Keratinocyte (primary cell): ENCODE measurements around the gene PIGZ. TPM values are rescaled to one million over a fixed set of nuclear protein-coding genes. Genes with fewer than 3 reads are reported as not detected.

Source experiments
- DNase-seq: peaks from one replicate; pipeline ENCODE4 v3.0.0-alpha.2; 2011; ENCODE audit warnings: low read depth, missing footprints, low spot score
- FAIRE-seq: peaks from 2 replicates; lab custom pipeline; 2011; peaks lifted over from hg19 to GRCh38; lab: Jason Lieb, UNC
- H2AFZ ChIP-seq: 2 replicates; pipeline ENCODE4 v1.6.0; 2012; ENCODE audit warnings: low read length, control low read depth, inconsistent platforms; ENCODE audit not compliant: control insufficient read depth
- H3K27ac ChIP-seq: 2 replicates; pipeline ENCODE4 v1.5.1; 2011; ENCODE audit warnings: low read length; ENCODE audit not compliant: control insufficient read depth, insufficient read depth
- H3K27me3 ChIP-seq: 3 replicates; pipeline ENCODE4 v1.6.0; 2011; ENCODE audit warnings: low read length; ENCODE audit not compliant: control insufficient read depth, insufficient read depth; ENCODE audit errors: extremely low read depth
- H3K36me3 ChIP-seq, 2 experiments: 2 replicates in 1 of 2; 3 replicates in 1 of 2; pipeline ENCODE4 v1.5.1; 2011; ENCODE audit warnings: low read length in 2 of 2, mild to moderate bottlenecking in 1 of 2; ENCODE audit not compliant: control insufficient read depth in 2 of 2, insufficient read depth in 2 of 2; ENCODE audit errors: extremely low read depth in 1 of 2
- H3K4me1 ChIP-seq: 3 replicates; pipeline ENCODE4 v1.5.1; 2011; ENCODE audit warnings: low read length; ENCODE audit not compliant: control insufficient read depth, insufficient read depth; ENCODE audit errors: extremely low read depth
- H3K4me2 ChIP-seq: 3 replicates; pipeline ENCODE4 v1.6.0; 2011; ENCODE audit warnings: low read depth, low read length; ENCODE audit not compliant: control insufficient read depth, insufficient read depth; ENCODE audit errors: extremely low read depth
- H3K4me3 ChIP-seq, 3 experiments: fragments of 200-600 bp in 1 of 3; sonication (generic) in 1 of 3; 2 replicates in 2 of 3; 3 replicates in 1 of 3; pipeline ENCODE4 v1.5.1; 2011 to 2016; ENCODE audit warnings: low read length in 3 of 3, mild to moderate bottlenecking in 3 of 3, control low read depth in 2 of 3, inconsistent platforms in 1 of 3, low read depth in 1 of 3, mixed read lengths in 1 of 3, mixed run types in 1 of 3, moderate library complexity in 1 of 3; ENCODE audit not compliant: control insufficient read depth in 2 of 3, insufficient read depth in 2 of 3; ENCODE audit errors: extremely low read depth in 1 of 3
- H3K79me2 ChIP-seq: 2 replicates; pipeline ENCODE4 v1.6.0; 2012; ENCODE audit warnings: low read length; ENCODE audit not compliant: control insufficient read depth, insufficient read depth
- H3K9ac ChIP-seq: 3 replicates; pipeline ENCODE4 v1.6.0; 2011; ENCODE audit warnings: low read length; ENCODE audit not compliant: control insufficient read depth, insufficient read depth; ENCODE audit errors: extremely low read depth
- H3K9me1 ChIP-seq: 3 replicates; pipeline ENCODE4 v1.6.0; 2011; ENCODE audit warnings: low read length; ENCODE audit not compliant: control insufficient read depth, insufficient read depth; ENCODE audit errors: extremely low read depth
- H3K9me3 ChIP-seq: 2 replicates; pipeline ENCODE4 v1.5.1; 2012; ENCODE audit warnings: low read depth, low read length; ENCODE audit not compliant: control insufficient read depth
- H4K20me1 ChIP-seq: 3 replicates; pipeline ENCODE4 v1.6.0; 2011; ENCODE audit warnings: low read length; ENCODE audit not compliant: control insufficient read depth, insufficient read depth; ENCODE audit errors: extremely low read depth
- CTCF ChIP-seq, 3 experiments: IDR thresholded peaks in 1 of 3; conservative IDR thresholded peaks in 1 of 3; optimal IDR thresholded peaks in 1 of 3; 2 replicates in 2 of 3; 3 replicates in 1 of 3; pipeline versions ENCODE3 to v1.5.1; 2011; ENCODE audit warnings: low read length in 3 of 3, mild to moderate bottlenecking in 3 of 3, moderate library complexity in 2 of 3, control low read depth in 1 of 3, inconsistent platforms in 1 of 3; ENCODE audit not compliant: insufficient read depth in 2 of 3; ENCODE audit errors: extremely low read depth in 1 of 3
- EZH2 ChIP-seq: IDR thresholded peaks from one replicate; pipeline ENCODE4 v1.6.1; 2012; ENCODE audit warnings: inconsistent platforms, mild to moderate bottlenecking, low read length, moderate library complexity
- dilution Hi-C: fragments of 300-500 bp; cut with MboI; formaldehyde crosslinking; loops from one replicate; pipeline ENCODE4 v1.7.0; 2020; ENCODE audit warnings: low sequenced_read_pairs; ENCODE audit not compliant: extremely low pct_ligation_motif_present
- polyA plus RNA-seq, 5 experiments: library from polyadenylated mRNA; depleted of rRNA in 3 of 5; stranded (reverse) in 3 of 5; stranded (forward) in 1 of 5; unstranded in 1 of 5; fragments of >200 nt; gene quantifications; 1 replicate in 1 of 5; 2 replicates in 3 of 5; 3 replicates in 1 of 5; pipeline versions ENCODE4 v1.2.1 to v1.2.3, GENCODE V29; 2011 to 2012; ENCODE audit warnings: missing spikeins in 2 of 5, low read depth in 1 of 5, low replicate concordance in 1 of 5

PIGZ gene
- polyA plus RNA-seq, 1 donor (not counting 4 experiments of a cell fraction or from before 2014, with no cell fraction given): 1.4 TPM

GRCh38 chr3:197006860-197007259 is 38.2 kb upstream of the PIGZ start:
- Histone ChIP-seq H3K9me1 (no peaks in the 10 kb centered on the region), H3K4me2 (no peak overlapping the region), H3K9ac (no peak overlapping the region), H3K9me3 (no peaks in the 10 kb centered on the region), H3K4me3 (no peak overlapping the region), H2AFZ (no peak overlapping the region), H3K27ac (no peak overlapping the region), H3K27me3 (no peaks in the 10 kb centered on the region), H3K79me2 (no peaks in the 10 kb centered on the region), H3K4me1 (peaks cover 11% of the 10 kb centered on the region), H4K20me1 (no peaks in the 10 kb centered on the region), H3K36me3 (no peaks in the 10 kb centered on the region)
- DNase-seq (no peak), FAIRE-seq (no peak)
- dilution Hi-C loops: no loop called here
- TF ChIP-seq CTCF (optimal IDR thresholded peaks at IDR 0.05 in 1 of 3, IDR thresholded peaks at IDR 0.05 in 1 of 3, conservative IDR thresholded peaks at IDR 0.05 in 1 of 3; ENCODE audit: extremely low read depth in 1 of 3, insufficient read depth in 2 of 3, low read length in 3 of 3): no peak
- no peak for TF ChIP-seq EZH2

DNA sequence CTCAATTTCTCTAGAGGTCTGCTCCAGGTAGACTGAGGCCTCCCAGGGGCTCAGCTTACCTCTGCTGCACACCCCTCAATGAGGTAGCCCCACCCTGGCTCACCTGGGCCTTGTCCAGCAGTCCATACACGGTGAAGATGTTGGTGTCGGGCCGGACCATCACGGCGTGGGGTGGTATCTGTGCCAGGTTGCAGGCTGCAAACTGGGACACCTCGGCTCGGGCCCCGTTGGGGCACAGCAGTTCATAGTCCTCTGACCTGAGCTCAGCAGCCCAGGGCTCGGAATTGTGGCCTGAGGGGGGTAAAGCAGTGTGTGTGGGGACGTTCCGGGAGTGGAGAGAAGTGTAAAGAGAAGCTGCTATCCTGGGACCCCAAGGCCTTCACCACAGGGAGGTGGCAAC is 37.8 kb upstream of the PIGZ start:
- TF ChIP-seq EZH2 (no peak), CTCF (optimal IDR thresholded peaks at IDR 0.05 in 1 of 3, IDR thresholded peaks at IDR 0.05 in 1 of 3, conservative IDR thresholded peaks at IDR 0.05 in 1 of 3; ENCODE audit: extremely low read depth in 1 of 3, insufficient read depth in 2 of 3, low read length in 3 of 3) (no peak)
- Histone ChIP-seq H3K27me3 (no peaks in the 10 kb centered on the region), H3K4me2 (no peak overlapping the region), H4K20me1 (no peaks in the 10 kb centered on the region), H3K9ac (no peak overlapping the region), H3K9me3 (no peaks in the 10 kb centered on the region), H2AFZ (no peak overlapping the region), H3K4me3 (no peak overlapping the region), H3K9me1 (no peaks in the 10 kb centered on the region), H3K4me1 (peaks cover 15% of the 10 kb centered on the region), H3K79me2 (no peaks in the 10 kb centered on the region), H3K27ac (no peak overlapping the region), H3K36me3 (no peaks in the 10 kb centered on the region)
- DNase-seq: no peak
- no peak for FAIRE-seq
- dilution Hi-C loops: no loop called here
